Gastroesophageal sphincter (tissue), 4 donors: ENCODE measurements around the gene ADGRF3. TPM values are rescaled to one million over a fixed set of nuclear protein-coding genes. Genes with fewer than 3 reads are reported as not detected.
"Not testable (repeated sequence)": the region's sequence is repeated elsewhere in the genome, so short reads cannot be mapped to it uniquely, and the experiment has no call there.

Experiments used
- ATAC-seq: fragments of 150-250 bp; one replicate; pipeline ENCODE4 v1.9.1; 2016; ENCODE audit warnings: mild to moderate bottlenecking, moderate library complexity
- H3K27ac ChIP-seq, 4 donors: fragments of 200-600 bp; sonication (generic) in 3 of 4; 1 replicate in 3 of 4; 2 replicates in 1 of 4; pipeline ENCODE4 v1.5.1; 2016 to 2019
- H3K27me3 ChIP-seq: fragments of 200-600 bp; sonication (generic); one replicate; pipeline ENCODE4 v1.5.1; 2019
- H3K36me3 ChIP-seq, 2 donors: fragments of 200-600 bp; sonication (generic); one replicate each; pipeline ENCODE4 v1.5.1; 2019; ENCODE audit warnings: control low read depth in 1 of 2
- H3K4me1 ChIP-seq, 3 donors: fragments of 200-600 bp; sonication (generic); 1 replicate in 2 of 3; 2 replicates in 1 of 3; pipeline ENCODE4 v1.5.1; 2016 to 2019; ENCODE audit warnings: control low read depth in 2 of 3
- H3K4me3 ChIP-seq, 2 donors: fragments of 200-600 bp; sonication (generic); one replicate each; pipeline ENCODE4 v1.5.1; 2019; ENCODE audit warnings: mild to moderate bottlenecking in 1 of 2, moderate library complexity in 1 of 2
- H3K9me3 ChIP-seq, 3 donors: fragments of 200-600 bp; sonication (generic); one replicate each; pipeline ENCODE4 v1.5.1; 2017 to 2019; ENCODE audit warnings: control low read depth in 2 of 3
- CTCF ChIP-seq, 4 experiments: fragments of 200-600 bp in 2 of 4; fragments of 450-650 bp in 2 of 4; sonication (generic) in 1 of 4; IDR thresholded peaks; one replicate each; pipeline ENCODE4 v1.5.1; 2017 to 2019; ENCODE audit warnings: antibody characterized with exemption in 4 of 4, mild to moderate bottlenecking in 2 of 4, moderate library complexity in 2 of 4
- EP300 ChIP-seq: sonication (generic); formaldehyde crosslinking; IDR thresholded peaks from one replicate; pipeline ENCODE4 v1.6.1; 2017; ENCODE audit warnings: antibody characterized with exemption, mild to moderate bottlenecking
- POLR2A ChIP-seq, 2 donors: fragments of 450-650 bp; IDR thresholded peaks; one replicate each; pipeline ENCODE4 v1.6.1; 2017; ENCODE audit warnings: antibody characterized with exemption in 2 of 2, mild to moderate bottlenecking in 2 of 2, moderate library complexity in 1 of 2
- POLR2AphosphoS5 ChIP-seq: sonication (generic); formaldehyde crosslinking; IDR thresholded peaks from one replicate; pipeline ENCODE4 v1.6.1; 2017; ENCODE audit warnings: antibody characterized with exemption
- WGBS, 2 donors: methylation state at CpG; one replicate each; pipeline ENCODE4 v1.1.5; 2018; ENCODE audit warnings: low coverage in 1 of 2; 5-methylcytosine and 5-hydroxymethylcytosine counted together
- total RNA-seq, 4 donors: library from RNA; depleted of rRNA; stranded (reverse); fragments of >200 nt; gene quantifications; one replicate each; pipeline ENCODE4 v1.1.0, GENCODE V29; 2016

ADGRF3 gene
- total RNA-seq, 4 donors from 2014 or later, result not detected

DNA sequence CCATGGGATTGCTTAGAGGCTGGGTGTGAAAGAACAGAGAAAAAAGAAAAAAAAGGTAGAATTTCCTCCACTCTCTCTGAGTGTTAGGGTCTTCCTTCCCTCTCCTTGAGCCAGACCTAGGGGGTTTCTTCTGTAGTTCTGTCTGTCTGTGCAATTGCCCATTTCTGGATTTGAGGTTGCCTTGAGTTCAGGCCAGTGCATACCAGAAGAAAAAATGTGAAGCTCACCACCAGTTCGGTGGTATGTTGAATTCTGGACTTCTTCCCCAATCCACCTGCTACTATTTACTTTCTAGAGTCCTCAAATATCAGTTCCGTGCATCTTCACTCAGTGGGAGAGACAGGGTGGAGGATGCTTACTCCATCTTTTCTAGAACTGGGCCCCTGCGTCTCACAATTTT is 16.0 kb downstream of the ADGRF3 start:
- Histone ChIP-seq H3K36me3 (no peaks in the 10 kb centered on the region), H3K27me3 (no peaks in the 10 kb centered on the region), H3K4me1 (peaks cover 0 to 5% (median 0%) of the 10 kb centered on the region in 3 donors), H3K4me3 (no peak overlapping the region), H3K27ac (no peak overlapping the region), H3K9me3 (no peaks in the 10 kb centered on the region)
- ATAC-seq, result no peak
- TF ChIP-seq POLR2A (IDR thresholded peaks at IDR 0.05) (no peak), EP300 (no peak), POLR2AphosphoS5 (no peak)
- WGBS, 2 donors, result 90 to 94% methylated on average over 2 to 3 of the region's 3 CpGs

DNA sequence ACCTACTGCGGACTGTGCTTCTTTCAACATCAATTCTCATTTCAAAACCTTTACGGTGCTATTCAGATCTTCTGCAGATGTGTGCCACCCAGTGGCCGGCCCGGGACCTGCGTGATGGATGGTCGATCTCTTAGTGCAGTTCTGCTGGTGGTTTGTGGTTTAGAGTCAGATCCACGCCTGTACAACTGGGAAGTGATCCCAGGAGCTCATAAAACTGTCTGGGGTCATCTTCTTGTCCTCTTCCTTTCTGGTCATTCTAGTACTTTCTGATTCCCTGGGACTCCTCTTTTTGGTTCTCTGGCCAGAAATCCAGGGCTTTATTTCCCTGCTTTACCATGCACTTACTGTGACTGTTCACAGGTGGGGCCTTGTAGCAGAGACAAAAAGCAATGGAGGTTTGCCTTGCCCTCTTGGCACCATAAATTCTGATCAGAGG is 16.5 kb downstream of the ADGRF3 start:
- H3K27me3 ChIP-seq, result no peaks in the 10 kb centered on the region
- no peak overlapping the region for H3K27ac ChIP-seq
- no peaks in the 10 kb centered on the region for H3K36me3 ChIP-seq
- TF ChIP-seq POLR2A (IDR thresholded peaks at IDR 0.05) (no peak), EP300 (no peak), POLR2AphosphoS5 (no peak), CTCF (IDR thresholded peaks at IDR 0.05) (peak; percentile 76 to 90 (median 85))
- no peaks in the 10 kb centered on the region for H3K9me3 ChIP-seq
- peak; percentile 91 for ATAC-seq
- peaks cover 0 to 2% (median 0%) of the 10 kb centered on the region in 3 donors for H3K4me1 ChIP-seq
- H3K4me3 ChIP-seq, result no peak overlapping the region
- 0% methylated on average over 6 to 7 of the region's 7 CpGs for WGBS, 2 donors

DNA sequence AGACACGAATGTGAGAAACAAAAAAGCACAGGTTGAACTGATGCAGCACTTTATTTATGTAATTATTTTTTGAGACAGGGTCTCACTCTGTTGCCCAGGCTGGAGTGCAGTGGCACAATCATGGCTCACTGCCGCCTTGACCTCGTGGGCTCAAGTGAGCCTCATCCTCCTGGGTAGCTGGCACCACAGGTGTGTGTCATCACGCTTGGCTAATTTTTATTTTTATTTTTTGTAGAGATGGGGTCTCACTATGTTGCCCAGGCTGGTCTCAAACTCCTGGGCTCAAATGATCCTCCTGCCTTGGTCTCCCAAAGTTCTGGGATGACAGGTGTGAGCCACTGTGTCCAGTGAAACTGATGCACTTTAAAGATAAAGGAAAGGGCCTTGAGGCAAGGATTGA is 17.5 kb downstream of the ADGRF3 start:
- not testable (repeated sequence) for H3K9me3 ChIP-seq, H3K27ac ChIP-seq, H3K4me1 ChIP-seq, H3K36me3 ChIP-seq, H3K27me3 ChIP-seq, H3K4me3 ChIP-seq, ATAC-seq
- WGBS, 2 donors, result 87 to 94% methylated on average over 4 of the region's 4 CpGs

DNA sequence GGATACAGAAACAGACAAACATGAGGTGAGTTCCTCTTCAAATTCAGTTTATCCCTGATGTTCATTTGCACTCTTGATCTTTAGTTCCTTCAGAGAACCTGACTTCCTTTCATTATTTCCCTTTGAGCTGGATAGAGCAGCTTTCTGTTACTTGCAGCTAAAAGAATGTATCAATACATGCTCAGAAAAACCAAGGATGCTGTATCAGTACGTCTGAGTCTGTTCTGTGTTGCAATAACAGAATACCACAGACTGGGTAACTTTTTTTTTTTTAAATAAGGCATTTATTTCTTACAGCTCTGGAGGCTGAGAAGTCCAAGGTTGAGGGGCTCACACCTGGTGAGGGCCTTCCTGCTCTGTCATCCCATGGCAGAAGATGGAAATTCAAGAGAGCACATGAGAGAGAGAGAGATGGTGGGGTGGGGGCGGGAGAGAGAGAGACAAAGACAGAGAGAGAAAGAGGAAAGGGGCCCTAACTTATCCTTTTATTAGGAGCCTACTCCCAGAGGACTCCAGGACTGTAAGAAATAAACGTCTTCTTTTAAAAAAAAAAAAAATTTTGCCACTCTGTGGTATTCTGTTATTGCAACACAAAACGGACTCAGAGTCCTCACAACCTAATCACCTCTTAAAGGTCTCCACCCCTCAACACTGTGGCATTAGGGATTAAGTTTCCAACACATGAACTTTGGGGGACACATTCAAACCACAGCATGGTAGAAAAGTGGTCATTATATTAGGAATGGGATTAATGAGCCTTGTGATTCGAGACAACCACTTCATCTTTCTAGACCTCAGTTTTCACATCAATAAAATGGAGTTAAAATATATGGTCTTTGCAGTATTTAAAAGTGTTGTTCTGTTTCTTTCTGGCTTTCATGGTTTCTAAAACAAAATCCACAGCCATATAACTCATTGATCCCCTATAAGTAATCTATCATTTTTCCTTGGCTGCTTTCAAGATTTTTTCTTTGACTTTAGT is 19.0 kb downstream of the ADGRF3 start:
- H3K4me3 ChIP-seq, result no peak overlapping the region
- no peaks in the 10 kb centered on the region for H3K9me3 ChIP-seq
- no peaks in the 10 kb centered on the region for H3K4me1 ChIP-seq
- no peak overlapping the region for H3K27ac ChIP-seq
- WGBS, 2 donors, result 50 to 54% methylated on average over 4 to 5 of the region's 5 CpGs
- no peaks in the 10 kb centered on the region for H3K36me3 ChIP-seq
- H3K27me3 ChIP-seq, result no peaks in the 10 kb centered on the region
- no peak for ATAC-seq
- no peak for TF ChIP-seq EP300
- TF ChIP-seq POLR2A (IDR thresholded peaks at IDR 0.05), result no peak
- no peak for TF ChIP-seq CTCF (IDR thresholded peaks at IDR 0.05)
- no peak for TF ChIP-seq POLR2AphosphoS5

DNA sequence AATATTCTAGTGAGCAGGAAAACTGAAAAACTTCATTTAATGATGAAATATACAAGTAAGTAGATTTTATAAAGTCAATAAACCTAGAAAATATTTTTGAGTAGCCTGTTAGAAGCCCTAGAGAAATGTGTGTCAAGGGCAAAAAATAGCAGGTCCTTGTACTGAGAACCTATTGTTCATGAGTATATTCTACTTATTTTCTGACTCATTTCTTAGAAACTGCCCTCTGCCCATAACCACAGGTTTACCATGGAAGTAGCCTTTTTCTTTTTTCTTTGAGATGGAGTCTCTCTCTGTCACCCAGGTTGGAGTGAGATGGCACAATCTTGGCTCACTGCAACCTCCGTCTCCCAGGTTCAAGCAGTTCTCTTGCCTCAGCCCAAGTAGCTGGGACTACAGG is 20.1 kb downstream of the ADGRF3 start:
- Histone ChIP-seq H3K27ac (no peak overlapping the region), H3K4me1 (no peaks in the 10 kb centered on the region), H3K36me3 (no peaks in the 10 kb centered on the region), H3K27me3 (no peaks in the 10 kb centered on the region), H3K4me3 (no peak overlapping the region), H3K9me3 (no peaks in the 10 kb centered on the region)
- no peak for ATAC-seq
- TF ChIP-seq POLR2A (IDR thresholded peaks at IDR 0.05) (no peak), POLR2AphosphoS5 (no peak), CTCF (IDR thresholded peaks at IDR 0.05) (no peak), EP300 (no peak)
- WGBS, 2 donors, result 100% methylated on average over 1 of the region's 1 CpG; no CpG with 5 or more reads in 1 of the 2 donors

GRCh38 chr2:26325851-26326250 is 20.7 kb downstream of the ADGRF3 start:
- Histone ChIP-seq H3K27me3 (no peaks in the 10 kb centered on the region), H3K36me3 (no peaks in the 10 kb centered on the region), H3K4me1 (no peaks in the 10 kb centered on the region), H3K27ac (no peak overlapping the region), H3K4me3 (no peak overlapping the region), H3K9me3 (no peaks in the 10 kb centered on the region)
- WGBS, 2 donors, result 48 to 54% methylated on average over 4 of the region's 4 CpGs
- TF ChIP-seq POLR2AphosphoS5 (no peak), POLR2A (IDR thresholded peaks at IDR 0.05) (no peak), EP300 (no peak), CTCF (IDR thresholded peaks at IDR 0.05) (no peak)
- ATAC-seq, result no peak
